GM21447 (cell line): ENCODE data around the gene GPR101.
"Not testable (repeated sequence)": the region's sequence is repeated elsewhere in the genome, so short reads cannot be mapped to it uniquely, and the experiment has no call there.

Source experiments
- ATAC-seq: cut with Tn5 transposase; IDR thresholded peaks from one replicate; pipeline ENCODE4 v1.9.1; 2021; ENCODE audit not compliant: unreplicated experiment

The GPR101 gene

GRCh38 chrX:137028699-137029098, 5.1 kb downstream of the GPR101 start:
- ATAC-seq = no peak

DNA sequence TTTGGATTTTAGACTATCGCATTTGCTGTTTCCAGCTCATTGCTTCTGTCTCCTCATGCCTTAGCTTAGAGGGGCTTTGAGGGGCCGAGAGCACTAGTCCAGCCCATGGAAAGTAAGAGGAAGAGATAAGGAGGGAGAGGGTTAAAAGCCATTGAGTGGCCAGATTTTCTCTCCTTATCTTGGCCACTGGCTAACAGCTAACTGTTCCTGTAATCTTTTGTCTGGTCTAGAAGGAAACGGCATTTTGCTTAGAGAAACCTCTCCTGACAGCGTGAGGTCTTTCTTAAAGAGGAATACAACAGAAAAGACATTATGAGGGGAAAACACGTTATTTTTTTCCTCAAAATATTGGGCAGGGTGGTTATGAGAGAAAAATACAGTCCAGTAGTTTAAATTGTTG, 7.9 kb downstream of the GPR101 start:
- ATAC-seq = no peak

- not testable (repeated sequence) for ATAC-seq
These were observed 33.6 kb downstream of the GPR101 start for GRCh38 chrX:137000236-137000635.

DNA sequence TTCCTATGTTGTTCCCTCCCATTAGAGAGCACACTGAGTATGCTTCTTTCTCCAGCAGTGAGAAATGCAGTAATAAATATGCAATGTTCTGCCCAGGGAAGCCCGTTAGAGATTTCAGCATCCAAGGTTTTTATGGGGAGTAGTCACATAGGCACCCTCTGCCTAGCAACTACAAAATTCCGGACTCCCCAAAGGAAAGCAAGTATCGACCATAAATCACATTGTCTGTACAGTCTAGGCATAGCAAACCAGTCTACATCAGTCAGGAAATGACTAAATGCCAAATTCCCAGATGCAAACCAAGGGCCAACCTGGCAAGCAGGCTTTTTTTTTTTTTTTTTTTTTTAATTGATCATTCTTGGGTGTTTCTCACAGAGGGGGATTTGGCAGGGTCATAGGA, 34.8 kb downstream of the GPR101 start:
- ATAC-seq = no peak
